NCI-H146 treated with DMSO at 0.1 percent for 48 hours (cell line): ENCODE results near the gene PGA3.
"Not testable (repeated sequence)": the region's sequence is repeated elsewhere in the genome, so short reads cannot be mapped to it uniquely, and the experiment has no call there.

Source experiments
- DNase-seq: peaks from one replicate; lab custom pipeline; 2025; ENCODE audit not compliant: unreplicated experiment; lab: John Stamatoyannopoulos, UW

Gene PGA3

DNA sequence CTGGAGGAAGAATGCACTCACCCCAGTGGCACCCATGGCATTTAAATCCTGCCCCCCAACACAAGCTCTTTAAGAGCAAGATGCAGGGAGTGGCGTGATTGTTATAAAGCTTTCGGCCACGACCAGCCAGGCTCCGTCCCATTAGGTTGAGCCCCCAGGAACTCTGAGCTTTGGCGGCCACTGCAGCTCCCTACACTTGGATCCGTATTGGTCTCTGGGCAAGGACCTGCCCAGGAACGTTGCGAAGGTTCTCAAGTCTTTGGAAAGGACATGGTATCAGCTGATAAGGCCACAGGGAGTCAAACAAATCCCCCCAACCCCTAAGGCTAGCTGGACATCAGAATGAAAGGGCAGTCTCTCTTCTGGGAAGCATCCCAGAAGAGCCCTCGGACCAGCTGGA is 32.7 kb upstream of the PGA3 start:
- DNase-seq = no peak

GRCh38 chr11:61171907-61172306 is 31.4 kb upstream of the PGA3 start:
- DNase-seq = no peak

- no peak for DNase-seq
Measured at GRCh38 chr11:61172356-61172755, 31.0 kb upstream of the PGA3 start.

- no peak for DNase-seq
Measured at GRCh38 chr11:61172888-61173287, 30.4 kb upstream of the PGA3 start.

GRCh38 chr11:61173456-61173855 is 29.9 kb upstream of the PGA3 start:
- DNase-seq = peak; percentile 88

DNA sequence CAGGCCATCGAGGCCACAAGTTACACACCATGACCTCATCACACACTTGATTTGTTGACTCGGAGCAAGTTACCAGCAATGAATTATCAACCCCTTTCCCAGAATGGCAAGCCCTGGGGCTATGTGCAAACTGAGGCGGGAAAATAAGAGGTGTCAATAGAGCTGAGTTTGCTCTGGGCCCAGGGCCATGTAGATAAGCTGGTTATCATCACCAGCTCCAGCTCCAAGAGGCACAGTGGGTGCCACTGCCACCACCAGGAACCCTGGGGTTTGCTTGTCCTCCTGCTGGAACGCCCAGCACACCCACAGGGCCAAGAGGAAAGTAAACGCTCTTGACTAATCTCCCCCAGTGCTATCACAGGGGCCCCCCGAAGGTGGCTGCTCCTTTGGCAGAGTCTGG is 29.0 kb upstream of the PGA3 start:
- peak; percentile 88 for DNase-seq

- no peak for DNase-seq
Measured at GRCh38 chr11:61174949-61175348, 28.4 kb upstream of the PGA3 start.

- DNase-seq = no peak
Measured at GRCh38 chr11:61176446-61176845, 26.9 kb upstream of the PGA3 start.

DNA sequence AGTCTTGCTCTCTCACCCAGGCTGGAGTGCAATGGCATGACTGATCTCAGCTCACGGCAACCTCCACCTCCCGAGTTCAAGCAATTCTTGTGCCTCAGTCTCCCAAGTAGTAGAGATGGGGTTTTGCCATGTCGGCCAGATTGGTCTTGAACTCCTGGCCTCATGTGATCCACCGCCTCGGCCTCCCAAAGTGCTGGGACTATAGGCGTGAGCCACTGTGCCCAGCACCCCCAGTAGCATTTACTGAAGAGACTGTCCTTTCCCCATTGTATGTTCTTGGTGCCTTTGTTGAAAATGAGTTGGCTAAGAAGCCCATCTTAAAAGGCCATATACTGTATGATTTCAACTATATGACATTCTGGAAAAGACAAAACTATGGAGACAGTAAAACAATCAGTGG is 23.1 kb upstream of the PGA3 start:
- DNase-seq = not testable (repeated sequence)

DNA sequence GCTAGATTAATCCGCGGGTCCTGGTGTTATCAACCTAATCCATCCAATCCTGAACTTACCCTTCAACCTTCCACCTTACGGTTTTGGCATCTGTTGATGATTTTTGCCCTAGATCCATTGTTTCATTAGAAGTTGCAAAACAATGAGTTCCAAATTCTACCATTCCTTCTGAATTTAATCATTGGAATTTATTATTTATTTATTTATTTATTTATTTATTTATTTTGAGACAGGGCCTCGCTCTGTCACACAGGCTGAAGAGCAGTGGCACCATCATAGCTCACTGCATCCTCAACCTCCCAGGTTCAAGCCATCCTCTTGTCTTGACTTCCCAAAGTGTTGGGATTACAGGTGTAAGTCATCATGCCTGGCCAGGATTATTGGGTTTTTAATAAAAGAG is 21.8 kb upstream of the PGA3 start:
- no peak for DNase-seq

GRCh38 chr11:61183645-61184044 is 19.7 kb upstream of the PGA3 start:
- no peak for DNase-seq

- no peak for DNase-seq
Measured at GRCh38 chr11:61186504-61186903, 16.8 kb upstream of the PGA3 start.

DNA sequence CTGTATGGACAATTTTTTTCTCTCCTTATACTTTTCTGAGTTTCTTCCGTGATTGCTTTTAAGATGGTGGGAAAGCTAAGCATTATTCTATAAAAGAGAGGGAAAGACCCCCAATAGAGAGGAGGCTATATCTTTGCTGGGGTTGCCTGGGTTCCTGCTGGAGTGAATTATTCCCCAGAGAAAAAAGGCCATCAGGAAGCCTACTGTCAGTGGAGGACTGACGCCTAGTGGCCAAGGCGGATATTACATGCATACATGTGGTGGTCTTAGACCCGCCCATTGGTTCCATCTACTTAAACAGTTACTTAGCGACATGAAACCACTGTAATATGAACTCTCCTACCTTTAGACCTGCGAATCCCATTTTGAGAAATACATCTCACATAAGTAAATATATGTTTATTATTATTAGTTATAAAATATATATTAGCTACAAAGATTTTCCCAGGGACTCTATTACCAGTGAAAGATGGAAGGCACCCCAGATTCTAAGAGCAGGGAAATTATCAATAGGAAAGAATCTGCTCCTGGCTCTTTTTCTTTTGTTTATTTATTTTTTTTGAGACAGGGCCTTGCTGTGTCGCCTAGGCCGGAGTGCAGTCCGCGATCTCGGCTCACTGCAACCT is 15.7 kb upstream of the PGA3 start:
- peak; percentile 77 for DNase-seq

DNA sequence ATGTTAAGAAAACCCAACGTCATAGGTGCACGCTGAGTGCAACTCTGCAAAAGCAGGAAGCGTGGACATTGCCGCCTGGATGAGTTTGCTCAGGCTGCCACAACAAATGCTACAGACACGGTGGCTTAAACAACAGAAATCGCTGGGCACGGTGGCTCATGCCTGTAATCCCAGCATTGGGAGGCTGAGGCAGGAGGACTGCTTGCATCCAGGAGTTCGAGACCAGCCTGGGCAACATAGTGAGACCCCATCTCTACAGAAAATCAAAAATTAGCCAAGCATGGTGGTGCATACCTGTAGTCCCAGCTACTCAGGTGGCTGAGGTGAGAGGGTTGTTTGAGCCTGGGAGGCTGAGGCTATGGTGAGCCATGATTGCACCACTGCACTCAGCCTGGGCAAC is 13.4 kb upstream of the PGA3 start:
- no peak for DNase-seq

DNA sequence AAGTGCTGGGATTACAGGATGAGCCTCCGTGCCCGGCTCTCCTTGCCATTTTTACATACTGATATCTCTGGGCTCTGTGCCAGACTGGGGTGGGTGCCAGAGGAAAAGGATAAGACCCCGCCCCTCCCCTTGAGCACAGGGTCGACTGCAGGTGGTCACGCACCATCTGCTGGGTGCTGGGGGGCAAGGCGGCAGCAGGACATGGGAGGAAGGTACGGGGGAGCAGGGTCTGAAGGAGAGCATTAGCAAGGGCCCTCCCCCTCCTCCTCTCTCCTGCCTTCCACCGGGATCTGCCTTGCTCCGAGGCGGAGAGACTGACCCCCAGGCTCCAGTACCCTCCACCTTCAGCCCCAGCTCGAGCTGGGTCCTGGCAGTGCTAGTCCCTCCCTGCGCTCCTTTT is 9.7 kb upstream of the PGA3 start:
- no peak for DNase-seq

DNA sequence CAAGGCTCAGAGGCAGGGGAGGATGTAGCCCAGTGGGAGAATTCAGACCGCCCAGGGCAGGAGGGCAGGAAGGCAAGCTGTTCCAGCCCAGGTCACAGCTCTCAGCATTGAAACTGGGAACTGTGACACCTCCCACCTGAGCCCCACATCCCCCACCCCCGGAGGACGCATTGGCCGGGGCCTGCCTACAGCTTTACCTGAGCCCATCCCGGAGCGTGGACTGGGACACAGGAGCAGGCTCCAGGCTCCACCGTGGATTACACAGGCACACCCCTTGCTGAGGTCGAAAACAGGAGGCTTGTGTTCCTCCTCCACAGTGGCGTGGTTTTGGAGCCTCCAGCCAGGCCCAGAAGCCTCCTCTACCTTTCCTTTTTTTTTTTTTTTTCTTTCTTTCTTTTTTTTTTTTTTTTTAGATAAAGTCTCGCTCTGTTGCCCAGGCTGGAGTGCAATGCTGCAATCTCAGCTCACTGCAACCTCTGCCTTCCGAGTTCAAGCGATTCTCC is 9.1 kb upstream of the PGA3 start:
- no peak for DNase-seq

- no peak for DNase-seq
Measured at GRCh38 chr11:61194981-61195695, 8.2 kb upstream of the PGA3 start.

DNA sequence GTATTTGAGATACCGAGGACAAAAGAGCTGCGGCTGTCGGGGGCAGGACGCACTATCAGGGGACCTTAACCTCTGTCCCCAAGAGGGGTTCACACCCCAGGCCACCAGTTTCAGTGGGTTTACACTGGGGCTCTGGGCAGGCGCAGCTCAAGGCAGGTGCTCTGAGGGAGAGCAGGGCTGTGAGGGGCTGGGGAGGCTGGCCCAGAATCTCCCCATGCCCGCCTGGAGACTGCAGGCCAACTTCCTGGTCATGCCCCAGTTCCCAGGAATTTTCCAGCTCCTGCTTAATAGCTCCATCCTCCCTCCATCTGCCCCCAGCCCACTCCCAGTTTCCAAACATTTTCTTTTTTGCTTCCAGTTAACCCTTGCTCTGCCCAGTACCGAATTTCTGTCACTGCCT is 7.6 kb upstream of the PGA3 start:
- DNase-seq = no peak

GRCh38 chr11:61198361-61198760 is 5.0 kb upstream of the PGA3 start:
- no peak for DNase-seq

- DNase-seq = no peak
Measured at GRCh38 chr11:61198948-61199523, 4.3 kb upstream of the PGA3 start.

- DNase-seq = no peak
Measured at GRCh38 chr11:61201476-61201875, 1.8 kb upstream of the PGA3 start.

GRCh38 chr11:61203873-61204272 is 558 bp downstream of the PGA3 start:
- not testable (repeated sequence) for DNase-seq
